Loucy (cell line): Measurements from ENCODE around the gene ST6GAL1.

Experiments
- CTCF ChIP-seq: fragments of 200-600 bp; sonication (generic); conservative IDR thresholded peaks from 2 replicates; pipeline ENCODE4 v1.5.1; 2014; ENCODE audit warnings: mild to moderate bottlenecking, antibody characterized with exemption, low read length
- EZH2phosphoT487 ChIP-seq: fragments of 200-600 bp; IDR thresholded peaks from 2 replicates; pipeline ENCODE4 v1.6.1; 2018; ENCODE audit warnings: antibody characterized with exemption, mild to moderate bottlenecking, moderate library complexity, borderline replicate concordance

- TF ChIP-seq CTCF = no peak
- TF ChIP-seq EZH2phosphoT487 = no peak
Observed at GRCh38 chr3:186946756-186947375, 16.5 kb downstream of the ST6GAL1 start.
